Islet precursor cell (in vitro differentiated cells): ENCODE data around the gene TOR1AIP2.
A peak's percentile ranks its signal among the peaks of the same experiment; 100 is the strongest.
"Not testable (repeated sequence)": the region's sequence is repeated elsewhere in the genome, so short reads cannot be mapped to it uniquely, and the experiment has no call there.

Source experiments
- DNase-seq: peaks from one replicate; pipeline ENCODE4 v3.0.0-alpha.2; 2018

Gene TOR1AIP2

DNA sequence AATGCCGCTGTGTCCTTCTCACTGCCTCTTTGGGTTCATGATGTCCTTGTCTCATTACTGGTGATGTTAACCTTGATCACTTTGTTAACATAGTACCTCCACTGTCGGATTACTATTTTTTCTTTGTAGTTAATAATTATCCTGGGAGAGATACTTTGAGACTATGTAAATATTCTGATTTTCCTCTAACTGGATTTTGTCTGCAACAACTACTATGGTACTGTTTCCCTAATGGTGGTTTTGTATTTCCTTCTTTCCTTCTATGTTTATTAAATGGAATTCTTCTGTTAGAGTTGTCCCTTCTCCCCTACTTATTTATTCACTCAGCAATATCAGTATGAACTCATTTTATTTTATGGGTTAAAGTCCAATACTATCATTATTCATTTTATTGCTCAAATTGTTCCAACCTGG, 4.2 kb downstream of the TOR1AIP2 start:
- no peak for DNase-seq

DNA sequence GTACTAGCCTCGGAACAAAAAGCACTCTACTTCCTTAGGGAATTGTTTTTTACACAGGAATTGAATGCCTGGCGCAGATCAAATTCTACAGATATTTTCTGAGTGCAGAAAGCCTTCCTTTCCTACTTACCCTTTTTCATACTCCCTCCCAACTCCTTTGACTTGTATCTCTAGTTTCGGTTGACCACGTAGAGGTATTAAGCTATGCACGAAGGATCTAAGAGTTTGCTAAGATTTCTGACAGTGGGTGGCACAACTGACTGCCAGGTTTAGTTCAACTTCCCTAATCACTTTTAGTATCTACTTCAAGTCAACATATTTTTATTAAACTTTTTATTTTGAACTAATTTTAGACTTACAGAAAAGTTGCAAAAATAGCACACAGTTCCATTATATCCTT, 5.0 kb downstream of the TOR1AIP2 start:
- DNase-seq: no peak

GRCh38 chr1:179871940-179872339, 5.7 kb downstream of the TOR1AIP2 start:
- no peak for DNase-seq

DNA sequence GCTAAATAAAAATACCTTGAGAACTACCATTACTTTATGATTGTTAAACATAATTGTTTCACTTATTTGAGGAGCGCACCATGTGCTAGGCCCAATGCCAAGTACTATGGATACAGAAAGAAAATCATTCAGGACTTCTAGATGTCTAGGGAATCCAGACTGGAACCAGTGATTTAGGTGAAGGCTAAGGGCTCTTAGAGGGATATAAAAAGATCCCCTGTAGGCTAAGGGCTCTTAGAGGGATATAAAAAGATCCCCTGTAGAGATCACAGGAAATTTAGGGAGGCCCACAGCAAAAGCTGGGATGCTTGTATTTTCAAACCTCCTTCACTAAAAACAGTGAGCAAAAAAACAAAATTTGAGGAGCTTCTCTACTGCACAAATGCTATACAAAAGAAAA, 6.7 kb downstream of the TOR1AIP2 start:
- DNase-seq: no peak

DNA sequence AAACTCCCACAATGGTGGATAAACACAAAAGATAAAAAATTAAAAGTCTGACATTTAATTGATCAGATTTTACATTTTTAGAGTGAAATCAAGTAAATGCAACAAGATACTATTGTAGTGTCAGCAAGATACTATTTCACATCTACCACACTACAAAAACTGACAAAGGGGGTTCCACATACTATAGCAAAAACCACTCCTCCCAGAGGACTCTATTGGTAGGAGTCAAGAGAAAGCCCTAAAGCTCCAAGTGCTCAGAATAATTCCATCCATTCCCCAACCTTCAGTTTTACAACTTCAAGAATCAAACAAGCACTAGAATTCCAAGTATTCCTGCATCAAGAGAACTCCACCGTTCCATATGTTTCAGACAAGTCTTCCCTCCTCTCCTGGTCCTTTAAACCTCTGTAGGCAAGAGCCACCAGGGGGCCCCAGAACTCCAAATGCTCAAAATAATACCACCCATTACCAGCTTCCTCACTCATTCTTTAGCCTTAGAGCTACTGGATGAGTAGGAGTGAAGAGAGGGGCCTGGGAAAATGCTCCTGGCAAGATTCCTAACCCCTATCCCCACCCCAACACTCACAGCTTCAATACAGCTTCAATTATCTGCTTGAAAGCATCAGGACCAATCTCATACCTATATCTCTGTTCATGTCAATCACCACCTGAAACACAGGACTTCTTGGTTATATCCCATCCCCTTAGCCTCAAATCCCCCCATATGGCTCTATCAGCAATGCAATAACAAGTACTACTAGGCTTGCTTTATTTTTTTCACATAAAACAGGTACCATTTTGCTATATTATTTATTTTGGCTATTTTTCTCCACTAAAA, 9.9 kb downstream of the TOR1AIP2 start:
- peak; percentile 85 for DNase-seq

GRCh38 chr1:179866616-179867015, 11.0 kb downstream of the TOR1AIP2 start:
- no peak for DNase-seq

DNA sequence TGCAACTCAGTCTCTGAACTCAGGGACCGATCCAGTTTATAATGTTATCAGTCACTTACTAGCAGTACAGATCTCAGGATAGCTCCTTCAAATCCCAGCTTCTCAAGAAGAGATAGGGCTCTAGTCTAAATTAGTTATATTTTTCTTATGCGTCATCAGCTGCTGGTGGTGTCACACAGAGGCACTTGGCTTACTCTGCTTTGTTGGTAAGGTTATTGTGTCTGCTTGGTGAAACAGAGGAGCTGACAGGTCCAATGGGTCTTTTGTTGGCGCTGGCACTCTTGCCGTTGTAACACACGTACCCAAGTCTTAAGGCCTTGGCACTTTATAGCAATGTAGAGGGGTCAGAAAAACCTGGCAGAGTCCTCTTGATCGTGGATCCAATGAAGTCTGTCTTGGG, 12.2 kb downstream of the TOR1AIP2 start:
- DNase-seq: no peak

- no peak for DNase-seq
Measured at GRCh38 chr1:179860652-179861051, 17.0 kb downstream of the TOR1AIP2 start.

GRCh38 chr1:179857009-179857408, 20.6 kb downstream of the TOR1AIP2 start:
- no peak for DNase-seq

- no peak for DNase-seq
Measured at GRCh38 chr1:179856296-179856695, 21.3 kb downstream of the TOR1AIP2 start.

- DNase-seq: not testable (repeated sequence)
Measured at GRCh38 chr1:179855831-179856230, 21.8 kb downstream of the TOR1AIP2 start.

- DNase-seq: no peak
Measured at GRCh38 chr1:179853102-179853501, 24.5 kb downstream of the TOR1AIP2 start.

DNA sequence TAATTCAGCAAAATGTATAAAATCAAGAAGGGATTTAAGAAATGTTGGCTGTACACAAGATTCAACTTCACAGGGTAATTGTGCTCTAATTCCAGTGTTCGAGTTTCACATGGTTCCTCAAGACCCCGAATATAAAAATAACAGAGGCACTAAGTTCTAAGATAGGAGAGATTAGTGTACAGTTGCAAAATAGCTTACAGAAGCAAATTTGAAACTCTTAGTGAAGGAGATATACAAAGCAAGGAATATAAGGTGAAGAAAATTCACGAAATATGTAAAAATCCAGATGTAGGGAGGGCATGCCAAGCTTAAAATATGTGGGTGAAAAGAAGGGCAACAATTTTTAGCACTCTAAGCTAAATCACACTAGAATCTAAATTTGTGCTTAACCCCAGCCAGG, 29.4 kb downstream of the TOR1AIP2 start:
- no peak for DNase-seq

DNA sequence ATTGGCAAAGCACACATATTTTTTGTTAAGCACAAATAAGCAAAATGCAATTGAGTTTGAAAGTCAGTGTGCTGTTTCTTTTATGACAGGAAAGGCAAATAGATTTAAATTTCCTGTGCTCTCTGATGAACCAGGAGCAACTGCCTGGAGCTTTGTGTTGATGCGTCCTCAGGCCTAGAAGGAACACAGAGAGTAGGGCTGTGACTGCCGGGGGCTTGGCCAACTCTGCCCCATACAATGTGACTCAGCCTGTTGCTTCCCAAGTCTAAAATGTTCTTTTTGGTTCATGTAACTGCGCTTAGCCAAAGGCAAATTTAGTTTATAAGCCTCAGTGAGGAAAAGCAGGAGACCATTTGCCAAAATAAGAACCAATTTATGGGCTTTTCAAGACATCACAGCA, 37.5 kb downstream of the TOR1AIP2 start:
- DNase-seq: no peak

DNA sequence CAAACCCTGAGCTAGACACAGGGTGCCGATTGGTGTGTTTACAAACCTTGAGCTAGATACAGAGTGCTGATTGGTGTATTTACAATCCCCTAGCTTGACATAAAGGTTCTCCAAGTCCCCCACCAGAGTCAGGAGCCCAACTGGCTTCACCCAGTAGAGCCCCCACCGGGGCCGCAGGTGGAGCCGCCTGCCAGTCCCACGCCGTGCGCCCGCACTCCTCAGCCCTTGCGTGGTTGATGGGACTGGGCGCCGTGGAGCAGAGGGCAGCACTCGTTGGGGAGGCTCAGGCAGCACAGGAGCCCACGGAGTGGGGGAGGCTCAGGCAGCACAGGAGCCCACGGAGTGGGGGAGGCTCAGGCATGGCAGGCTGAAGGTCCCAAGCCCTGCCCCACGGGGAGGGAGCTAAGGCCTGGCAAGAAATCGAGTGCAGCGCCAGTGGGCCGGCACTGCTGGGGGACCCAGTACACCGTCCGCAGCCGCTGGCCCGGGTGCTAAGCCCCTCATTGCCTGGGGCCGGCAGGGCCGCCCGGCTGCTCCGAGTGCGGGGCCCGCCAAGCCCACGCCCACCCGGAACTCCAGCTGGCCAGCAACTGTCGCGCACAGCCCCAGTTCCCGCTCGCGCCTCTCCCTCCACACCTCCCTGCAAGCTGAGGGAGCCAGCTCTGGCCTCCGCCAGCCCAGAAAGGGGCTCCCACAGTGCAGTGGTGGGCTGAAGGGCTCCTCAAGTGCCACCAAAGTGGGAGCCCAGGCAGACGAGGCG, 40.7 kb downstream of the TOR1AIP2 start:
- DNase-seq: not testable (repeated sequence)

DNA sequence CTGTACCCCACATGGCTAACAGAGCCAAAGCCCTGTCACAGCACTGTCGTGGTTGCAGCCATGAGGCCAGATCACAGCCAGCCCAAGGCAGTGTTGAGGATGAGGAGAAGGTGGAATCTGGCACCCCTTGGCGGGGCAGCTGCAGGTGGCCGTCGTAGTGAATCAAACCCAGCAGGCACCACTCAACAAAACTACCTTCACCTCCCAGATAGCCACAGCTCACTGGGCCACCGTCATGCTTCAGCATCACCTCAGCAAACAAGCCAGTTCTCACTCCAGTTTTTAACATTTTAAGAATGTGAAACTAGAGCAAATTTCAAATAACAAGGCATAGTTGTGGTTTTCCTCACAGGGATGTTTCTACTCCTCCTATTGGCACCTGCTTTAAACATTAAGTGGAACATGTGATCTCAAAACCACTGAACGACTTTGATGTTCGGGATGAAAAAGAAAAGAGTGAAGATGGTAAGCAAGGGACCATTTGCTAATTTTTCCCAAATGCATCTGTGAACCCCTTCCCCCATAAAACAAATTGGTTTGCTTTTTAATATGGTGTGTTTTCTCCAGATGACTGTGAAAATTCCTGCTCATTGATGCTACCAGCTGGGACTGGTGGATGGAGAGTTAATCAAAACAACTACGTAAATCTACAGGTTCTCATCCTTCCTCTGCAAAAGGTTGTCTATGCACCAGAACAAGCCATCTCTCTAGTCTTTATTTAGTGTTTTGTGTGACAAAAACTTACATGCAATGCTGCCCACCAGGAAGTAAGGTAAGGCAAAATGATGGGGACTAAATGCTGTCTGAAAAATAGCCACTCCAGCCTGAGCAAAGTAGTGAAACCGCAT, 45.5 kb downstream of the TOR1AIP2 start:
- peak; percentile 43 for DNase-seq

- DNase-seq: no peak
Measured at GRCh38 chr1:179831225-179831624, 46.4 kb downstream of the TOR1AIP2 start.

DNA sequence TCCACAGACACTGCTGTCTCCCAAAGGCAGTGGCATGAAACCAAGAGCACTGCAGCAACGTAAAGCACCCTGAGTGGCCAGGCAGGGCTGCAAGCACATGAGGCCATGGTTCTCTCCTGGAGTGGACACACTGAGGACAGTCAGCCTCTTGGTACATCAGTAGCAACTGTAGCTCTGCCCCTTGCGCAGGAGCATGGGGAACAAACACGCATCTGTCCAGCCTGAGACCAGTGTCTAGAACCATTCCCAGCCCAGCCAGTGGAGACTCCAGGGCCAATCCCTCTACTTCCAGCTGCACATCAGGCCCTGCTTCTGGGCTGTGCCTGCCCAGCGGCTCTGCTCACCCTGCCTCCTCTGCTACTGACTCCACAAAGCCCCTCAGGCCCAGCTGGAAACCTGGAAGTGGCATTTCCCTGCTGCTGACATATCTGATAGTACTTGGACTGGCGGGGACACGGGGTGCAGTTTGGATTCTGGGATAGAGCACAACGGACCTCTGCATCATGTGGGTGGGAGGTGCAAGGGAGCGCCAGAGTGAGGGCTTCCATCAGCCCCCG, 49.0 kb downstream of the TOR1AIP2 start:
- peak; percentile 45 for DNase-seq

DNA sequence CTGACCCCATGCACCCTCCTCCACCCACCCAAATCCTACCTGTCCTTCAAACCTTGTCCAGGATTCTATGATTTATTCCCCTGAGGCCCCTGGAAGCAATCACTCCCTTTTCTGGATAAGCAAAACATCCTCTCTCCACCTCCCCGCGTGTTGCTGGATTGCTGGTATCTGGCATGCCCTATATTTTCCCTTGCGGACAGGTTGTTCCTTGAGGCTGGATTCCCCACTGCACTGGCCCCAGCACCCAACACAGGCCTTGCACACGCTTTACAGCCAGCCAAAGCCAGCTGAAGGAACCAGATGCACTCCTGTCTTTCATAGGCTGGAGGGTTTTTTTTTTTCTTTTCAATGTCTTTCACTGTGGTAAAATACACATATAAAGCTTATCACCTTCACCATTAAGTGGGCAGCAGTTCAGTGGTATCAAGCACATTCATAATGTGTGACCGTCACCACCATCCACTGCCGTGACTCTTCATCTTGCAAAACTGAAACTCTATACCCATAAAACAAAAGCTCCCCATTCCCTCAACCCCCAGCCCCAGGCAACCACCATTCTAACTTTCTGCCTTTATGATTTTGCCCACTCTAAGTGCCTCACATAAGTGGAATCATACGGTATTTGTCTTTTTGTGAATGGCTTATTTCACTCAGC, 50.9 kb downstream of the TOR1AIP2 start:
- peak; percentile 35 for DNase-seq

- DNase-seq: peak; percentile 44
Measured at GRCh38 chr1:179825798-179826460, 51.7 kb downstream of the TOR1AIP2 start.

DNA sequence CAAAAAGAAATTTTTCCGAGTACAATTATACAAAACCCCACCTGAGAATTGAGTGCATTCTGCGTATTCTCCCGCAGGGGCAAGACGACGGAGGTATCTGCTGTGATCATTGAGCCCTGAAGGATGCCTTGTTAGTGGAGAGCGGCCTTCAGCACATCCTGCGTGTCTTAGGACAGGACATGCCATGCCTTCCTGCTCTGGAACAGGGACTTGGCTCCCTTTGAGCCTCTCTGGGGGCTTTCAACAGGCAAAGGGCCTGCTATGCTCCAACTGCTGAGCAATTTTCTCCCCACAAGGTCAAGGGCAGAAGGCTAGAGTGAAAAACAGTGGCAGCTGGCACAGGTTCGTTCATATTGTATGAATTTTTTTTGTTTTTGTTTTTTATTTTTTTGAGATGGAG, 52.4 kb downstream of the TOR1AIP2 start:
- DNase-seq: peak; percentile 32

- peak; percentile 43 for DNase-seq
Measured at GRCh38 chr1:179824265-179824664, 53.3 kb downstream of the TOR1AIP2 start.
